Right lobe of liver (tissue), 6 donors: ENCODE data around the gene RHO. TPM values are rescaled to one million over a fixed set of nuclear protein-coding genes. Genes with fewer than 3 reads are reported as not detected.
A peak's percentile ranks its signal among the peaks of the same experiment; 100 is the strongest.

Experiments
- ATAC-seq, 4 donors: fragments of 200-7000 bp; cut with Tn5 transposase; one replicate each; pipeline ENCODE4 v1.9.1; 2020; ENCODE audit warnings: mild to moderate bottlenecking in 4 of 4, moderate library complexity in 4 of 4
- DNase-seq, 3 donors: peaks; one replicate each; pipeline ENCODE4 v3.0.0-alpha.2; 2020
- H3K27ac ChIP-seq, 3 donors: fragments of 200-600 bp; one replicate each; pipeline ENCODE4 v1.8.0; 2022
- H3K27me3 ChIP-seq, 2 donors: fragments of 200-600 bp; one replicate each; pipeline ENCODE4 v1.8.0; 2022
- H3K36me3 ChIP-seq, 4 donors: fragments of 200-600 bp; sonication (generic) in 1 of 4; one replicate each; pipeline versions ENCODE4 v1.5.1 to v1.8.0; 2017 to 2022; ENCODE audit warnings: control low read depth in 1 of 4
- H3K4me1 ChIP-seq, 4 donors: fragments of 200-600 bp; sonication (generic) in 1 of 4; one replicate each; pipeline versions ENCODE4 v1.5.1 to v1.8.0; 2017 to 2022; ENCODE audit warnings: control low read depth in 1 of 4
- H3K4me3 ChIP-seq, 3 donors: fragments of 200-600 bp; one replicate each; pipeline ENCODE4 v1.8.0; 2022
- H3K9me3 ChIP-seq, 4 donors: fragments of 200-600 bp; sonication (generic) in 1 of 4; one replicate each; pipeline versions ENCODE4 v1.5.1 to v1.8.0; 2017 to 2022; ENCODE audit warnings: control low read depth in 1 of 4
- CTCF ChIP-seq, 4 donors: fragments of 200-600 bp in 3 of 4; fragments of 450-650 bp in 1 of 4; IDR thresholded peaks; one replicate each; pipeline versions ENCODE4 v1.5.1 to v1.8.0; 2016 to 2022; ENCODE audit warnings: antibody characterized with exemption in 4 of 4, mild to moderate bottlenecking in 2 of 4
- POLR2A ChIP-seq: fragments of 450-650 bp; IDR thresholded peaks from one replicate; pipeline ENCODE4 v1.6.1; 2017; ENCODE audit warnings: antibody characterized with exemption, mild to moderate bottlenecking
- WGBS: methylation state at CpG from one replicate; pipeline ENCODE4 v1.1.6; 2018; ENCODE audit warnings: low coverage, low lambda C conversion rate; ENCODE audit not compliant: insufficient coverage; ENCODE audit errors: missing lambda C conversion rate; 5-methylcytosine and 5-hydroxymethylcytosine counted together
- intact Hi-C, 2 donors: fragments of 100-400 bp; cut with DNase I; formaldehyde crosslinking; loops; one replicate each; pipeline versions ENCODE4 v1.11.2 to v1.14.1; 2022
- total RNA-seq, 6 experiments: library from RNA; depleted of rRNA in 2 of 6; stranded (reverse); fragments of >200 nt in 2 of 6; fragmentation: NEBNext Ultra II Directional in 3 of 6; extraction: Animal tissue kit (Norgen Biotek cat#: 25700) in 3 of 6; gene quantifications; one replicate each; pipeline versions ENCODE4 v1.1.0 to v1.2.4, GENCODE V29; 2016 to 2023
- donor health status: DM: no; HTN: yes; CAD: no.
- donor health status: DM: no; HTN: no; CAD: no.
- donor health status: DM: no; HTN: no; CAD: no.
- donor health status: DM: no; HTN: yes; CAD: no.
- donor health status: DM: no; HTN: yes; CAD: no.

RHO gene
- total RNA-seq, 6 experiments from 2014 or later: not detected

GRCh38 chr3:129581623-129582022, 53.2 kb downstream of the RHO start:
- Histone ChIP-seq H3K4me3 (no peak overlapping the region), H3K36me3 (no peaks in the 10 kb centered on the region), H3K9me3 (no peaks in the 10 kb centered on the region), H3K27ac (no peak overlapping the region), H3K4me1 (peaks cover 0 to 7% (median under 1%) of the 10 kb centered on the region in 4 donors), H3K27me3 (no peaks in the 10 kb centered on the region)
- intact Hi-C loops: no loop called here
- DNase-seq: no peak
- TF ChIP-seq CTCF (IDR thresholded peaks at IDR 0.05): no peak
- no peak for TF ChIP-seq POLR2A
- no peak for ATAC-seq
- WGBS: no CpG with 5 or more reads among the region's 8 CpGs

- DNase-seq (no peak), ATAC-seq (peak in 2 of 4 donors; percentile 8 to 13)
- TF ChIP-seq CTCF (IDR thresholded peaks at IDR 0.05) (no peak), POLR2A (no peak)
- no peak overlapping the region for H3K27ac ChIP-seq
- intact Hi-C loops: no loop called here
- no peaks in the 10 kb centered on the region for H3K4me1 ChIP-seq
- no peaks in the 10 kb centered on the region for H3K9me3 ChIP-seq
- no peaks in the 10 kb centered on the region for H3K36me3 ChIP-seq
- no peaks in the 10 kb centered on the region for H3K27me3 ChIP-seq
- H3K4me3 ChIP-seq: no peak overlapping the region
- WGBS: no CpG with 5 or more reads among the region's 5 CpGs
Observed at GRCh38 chr3:129582799-129583198, 54.4 kb downstream of the RHO start.

- Histone ChIP-seq H3K4me3 (no peak overlapping the region), H3K9me3 (no peaks in the 10 kb centered on the region), H3K4me1 (no peaks in the 10 kb centered on the region), H3K27ac (no peak overlapping the region), H3K27me3 (no peaks in the 10 kb centered on the region), H3K36me3 (no peaks in the 10 kb centered on the region)
- no peak for ATAC-seq
- TF ChIP-seq CTCF (IDR thresholded peaks at IDR 0.05) (no peak), POLR2A (no peak)
- intact Hi-C loops: no loop called here
- no peak for DNase-seq
- 75% methylated on average over 4 of the region's 9 CpGs for WGBS
Observed at GRCh38 chr3:129583289-129583688, 54.9 kb downstream of the RHO start.

GRCh38 chr3:129584631-129585030, 56.2 kb downstream of the RHO start:
- WGBS: 81% methylated on average over 3 of the region's 3 CpGs
- Histone ChIP-seq H3K4me1 (no peaks in the 10 kb centered on the region), H3K27ac (no peak overlapping the region), H3K9me3 (no peaks in the 10 kb centered on the region), H3K4me3 (no peak overlapping the region), H3K27me3 (no peaks in the 10 kb centered on the region), H3K36me3 (no peaks in the 10 kb centered on the region)
- intact Hi-C loops: no loop called here
- DNase-seq (no peak), ATAC-seq (no peak)
- TF ChIP-seq POLR2A: no peak
- TF ChIP-seq CTCF (IDR thresholded peaks at IDR 0.05): no peak

Other genes starting within 250 kb of the RHO start
- gene HMCES, start 249.8 kb upstream of the RHO start, total RNA-seq: 10 to 100 TPM; 17.4 to 36.9 (median 20.1) TPM
- 1 to 10 TPM in 5 of 6 experiments, under 1 TPM in 1; 0.26 to 4.7 (median 2.0) TPM for gene EFCAB12, start 100.0 kb upstream of the RHO start, total RNA-seq
- 10 to 100 TPM; 16.9 to 26.1 (median 25.3) TPM for gene MBD4, start 88.7 kb upstream of the RHO start, total RNA-seq
- gene IFT122, start 88.4 kb upstream of the RHO start, total RNA-seq: 10 to 100 TPM in 4 of 6 experiments, 1 to 10 TPM in 2; 7.1 to 16.8 (median 11.5) TPM
- not detected for gene H1-8, start 14.5 kb downstream of the RHO start, total RNA-seq
- 10 to 100 TPM; 27.0 to 48.8 (median 29.6) TPM for gene PLXND1, start 78.0 kb downstream of the RHO start, total RNA-seq